Left kidney (tissue), 2 donors: ENCODE data around the gene CBR3. TPM values are rescaled to one million over a fixed set of nuclear protein-coding genes. Genes with fewer than 3 reads are reported as not detected.

Source experiments
- DNase-seq: peaks from one replicate; pipeline ENCODE4 v3.0.0-alpha.2; 2013
- polyA plus RNA-seq: library from polyadenylated mRNA; unstranded; fragments of 120-200 nt; gene quantifications from one replicate; pipeline ENCODE4 v1.2.1, GENCODE V29; 2013; ENCODE audit not compliant: insufficient read length

CBR3 gene
- polyA plus RNA-seq, 1 donor = 0.91 TPM

- DNase-seq = no peak
These were observed 48.4 kb downstream of the CBR3 start for GRCh38 chr21:36183144-36183795.

- DNase-seq = no peak
These were observed 49.7 kb downstream of the CBR3 start for GRCh38 chr21:36184545-36184944.

GRCh38 chr21:36185523-36185922 is 50.6 kb downstream of the CBR3 start:
- no peak for DNase-seq

- no peak for DNase-seq
These were observed 51.2 kb downstream of the CBR3 start for GRCh38 chr21:36186081-36186480.

- no peak for DNase-seq
These were observed 51.9 kb downstream of the CBR3 start for GRCh38 chr21:36186506-36187399.

GRCh38 chr21:36188081-36188681 is 53.3 kb downstream of the CBR3 start:
- DNase-seq = no peak

- DNase-seq = no peak
These were observed 54.1 kb downstream of the CBR3 start for GRCh38 chr21:36188937-36189336.

GRCh38 chr21:36190736-36191135 is 55.9 kb downstream of the CBR3 start:
- no peak for DNase-seq

- no peak for DNase-seq
These were observed 58.3 kb downstream of the CBR3 start for GRCh38 chr21:36193200-36193599.

- no peak for DNase-seq
These were observed 59.1 kb downstream of the CBR3 start for GRCh38 chr21:36194024-36194423.

- DNase-seq = no peak
These were observed 60.7 kb downstream of the CBR3 start for GRCh38 chr21:36195613-36196012.

Other genes with a start within 250 kb of the CBR3 start
- 48.7 TPM for gene SETD4, start 74.6 kb upstream of the CBR3 start, polyA plus RNA-seq
- gene CBR1, start 65.1 kb upstream of the CBR3 start, polyA plus RNA-seq = 57.6 TPM
- 6.6 TPM for gene DOP1B, start 21.7 kb downstream of the CBR3 start, polyA plus RNA-seq
- gene MORC3, start 185.1 kb downstream of the CBR3 start, polyA plus RNA-seq = 44.9 TPM